HTR-8/SVneo (cell line): ENCODE measurements around the gene TMEM72.

Experiments
- DNase-seq: peaks from one replicate; pipeline ENCODE4 v3.0.0; 2011; ENCODE audit warnings: low spot score, mixed read lengths; ENCODE audit not compliant: insufficient read length
- FAIRE-seq: peaks from 2 replicates; lab custom pipeline; 2011; peaks lifted over from hg19 to GRCh38; lab: Jason Lieb, UNC

The TMEM72 gene

GRCh38 chr10:44888886-44889285 is 22.3 kb upstream of the TMEM72 start:
- DNase-seq: no peak
- no peak for FAIRE-seq

GRCh38 chr10:44889834-44890233 is 21.3 kb upstream of the TMEM72 start:
- FAIRE-seq: no peak

GRCh38 chr10:44890696-44891563 is 20.2 kb upstream of the TMEM72 start:
- no peak for FAIRE-seq
- DNase-seq: no peak

More at GRCh38 chr10:44889834-44890233, 21.3 kb upstream of the TMEM72 start:
- no peak for DNase-seq

GRCh38 chr10:44891721-44892120 is 19.4 kb upstream of the TMEM72 start:
- FAIRE-seq: no peak
- no peak for DNase-seq

GRCh38 chr10:44893604-44894468 is 17.3 kb upstream of the TMEM72 start:
- no peak for DNase-seq
- FAIRE-seq: no peak

GRCh38 chr10:44894691-44895090 is 16.4 kb upstream of the TMEM72 start:
- FAIRE-seq: no peak
- DNase-seq: no peak

- DNase-seq: no peak
- no peak for FAIRE-seq
These were observed 15.9 kb upstream of the TMEM72 start for GRCh38 chr10:44895280-44895679.

- no peak for FAIRE-seq
- no peak for DNase-seq
These were observed 14.1 kb upstream of the TMEM72 start for GRCh38 chr10:44897049-44897448.

- DNase-seq (no peak), FAIRE-seq (no peak)
These were observed 12.5 kb upstream of the TMEM72 start for GRCh38 chr10:44898665-44899064.

GRCh38 chr10:44899450-44900080 is 11.6 kb upstream of the TMEM72 start:
- DNase-seq (no peak), FAIRE-seq (no peak)

- FAIRE-seq: no peak
- no peak for DNase-seq
These were observed 8.1 kb upstream of the TMEM72 start for GRCh38 chr10:44902941-44903545.

- FAIRE-seq: no peak
- no peak for DNase-seq
These were observed 4.7 kb upstream of the TMEM72 start for GRCh38 chr10:44906486-44906885.

GRCh38 chr10:44907556-44907955 is 3.6 kb upstream of the TMEM72 start:
- no peak for FAIRE-seq

GRCh38 chr10:44908066-44908749 is 2.9 kb upstream of the TMEM72 start:
- DNase-seq (peak; percentile 57), FAIRE-seq (no peak)

More at GRCh38 chr10:44907556-44907955, 3.6 kb upstream of the TMEM72 start:
- no peak for DNase-seq

GRCh38 chr10:44908936-44909630 is 2.1 kb upstream of the TMEM72 start:
- FAIRE-seq (no peak), DNase-seq (no peak)

- FAIRE-seq: no peak
- DNase-seq: no peak
These were observed 1.2 kb upstream of the TMEM72 start for GRCh38 chr10:44909910-44910309.

- FAIRE-seq (no peak), DNase-seq (no peak)
These were observed 535 bp upstream of the TMEM72 start for GRCh38 chr10:44910602-44911001.

GRCh38 chr10:44911951-44912350 is 814 bp downstream of the TMEM72 start:
- no peak for DNase-seq
- FAIRE-seq: no peak
